ENCODE results near the gene GRAMD2B.

The GRAMD2B gene

DNA sequence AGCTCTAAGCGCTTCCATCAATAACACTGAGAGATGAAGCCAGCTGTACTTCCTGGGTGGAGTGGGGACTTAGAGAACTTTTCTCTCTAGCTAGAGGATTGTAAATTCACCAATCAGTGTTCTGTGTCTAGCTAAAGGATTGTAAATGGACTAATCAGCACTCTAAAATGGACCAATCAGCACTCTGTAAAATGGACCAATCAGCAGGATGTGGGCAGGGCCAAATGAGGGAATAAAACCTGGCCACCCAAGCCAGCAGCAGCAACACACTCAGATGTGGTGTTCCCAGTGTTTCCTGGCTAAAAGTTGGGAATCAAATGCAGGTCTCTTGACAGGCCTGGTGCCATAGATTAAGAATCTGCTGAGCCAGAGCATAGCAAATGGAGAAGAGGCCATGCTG is 111.3 kb downstream of the GRAMD2B start:
- Histone ChIP-seq H3K9me3 (ENCODE audit: insufficient read depth, low read depth, low read length) (no peaks in the 10 kb centered on the region), H3K36me3 (ENCODE audit: insufficient read depth, low read depth, low read length) (no peaks in the 10 kb centered on the region), H3K27me3 (ENCODE audit: insufficient read depth, low read length) (no peaks in the 10 kb centered on the region), H3K4me1 (ENCODE audit: insufficient read depth, low read length) (no peaks in the 10 kb centered on the region), H3K9ac (ENCODE audit: low read depth, low read length) (no peak overlapping the region), H3K4me3 (ENCODE audit: low read length) (no peak overlapping the region), H3K27ac (ENCODE audit: low read length) (no peak overlapping the region)

DNA sequence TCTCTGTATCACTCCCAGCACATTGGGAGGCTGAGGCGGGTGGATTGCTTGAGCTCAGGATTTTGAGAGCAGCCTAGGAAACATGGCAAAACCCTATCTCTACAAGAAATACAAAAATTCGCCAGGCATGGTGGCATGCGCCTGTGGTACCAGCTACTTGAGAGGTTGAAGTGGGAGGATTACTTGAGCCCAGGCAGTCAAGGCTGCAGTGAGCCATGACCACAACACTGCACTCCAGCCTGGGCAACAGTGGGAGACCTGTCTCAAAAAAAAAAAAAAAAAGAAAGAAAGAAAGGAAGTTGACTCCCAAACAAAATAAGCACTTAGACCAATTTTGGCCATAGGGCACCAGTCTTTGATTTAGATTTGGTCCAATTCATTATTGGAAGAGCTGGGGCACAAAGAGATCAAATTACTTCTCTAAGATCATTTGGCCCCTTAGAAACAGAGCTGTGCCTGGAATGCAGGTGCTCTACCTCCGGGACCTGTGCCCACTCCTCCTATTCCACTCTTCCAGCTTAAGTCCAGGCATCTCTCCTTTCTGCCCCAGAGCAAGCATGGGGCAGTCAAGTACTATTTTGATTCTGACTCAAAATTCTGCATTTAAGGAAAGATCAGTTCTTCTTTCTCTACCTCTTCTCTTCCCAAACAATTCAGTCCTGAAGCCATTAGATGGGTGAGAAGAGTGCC is 112.8 kb downstream of the GRAMD2B start:
- Histone ChIP-seq H3K27me3 (ENCODE audit: insufficient read depth, low read length) (no peaks in the 10 kb centered on the region), H3K4me3 (ENCODE audit: low read length) (no peak overlapping the region), H3K9me3 (ENCODE audit: insufficient read depth, low read depth, low read length) (no peaks in the 10 kb centered on the region), H3K9ac (ENCODE audit: low read depth, low read length) (no peak overlapping the region), H3K36me3 (ENCODE audit: insufficient read depth, low read depth, low read length) (no peaks in the 10 kb centered on the region), H3K4me1 (ENCODE audit: insufficient read depth, low read length) (no peaks in the 10 kb centered on the region), H3K27ac (ENCODE audit: low read length) (no peak overlapping the region)

DNA sequence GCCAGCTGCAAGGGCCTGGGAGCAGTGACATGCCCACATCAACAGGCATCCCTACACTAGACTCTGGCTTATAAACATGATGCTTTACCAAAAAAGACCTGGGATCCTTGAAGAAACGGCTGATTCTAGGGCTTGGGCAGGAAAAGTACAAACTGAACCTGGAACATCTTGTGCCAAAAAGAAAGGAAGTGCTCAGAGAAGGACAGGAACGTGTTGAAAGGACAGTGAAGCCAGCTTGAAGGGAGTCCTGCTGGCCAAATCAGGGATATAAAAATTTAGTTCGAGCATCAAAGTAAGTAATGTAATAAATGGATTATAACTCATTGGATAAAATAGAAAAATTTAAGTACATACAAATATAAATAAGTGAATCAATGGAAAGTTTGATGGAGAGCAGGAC is 113.7 kb downstream of the GRAMD2B start:
- Histone ChIP-seq H3K9me3 (ENCODE audit: insufficient read depth, low read depth, low read length) (no peaks in the 10 kb centered on the region), H3K27ac (ENCODE audit: low read length) (no peak overlapping the region), H3K27me3 (ENCODE audit: insufficient read depth, low read length) (no peaks in the 10 kb centered on the region), H3K9ac (ENCODE audit: low read depth, low read length) (no peak overlapping the region), H3K4me1 (ENCODE audit: insufficient read depth, low read length) (no peaks in the 10 kb centered on the region), H3K4me3 (ENCODE audit: low read length) (no peak overlapping the region), H3K36me3 (ENCODE audit: insufficient read depth, low read depth, low read length) (no peaks in the 10 kb centered on the region)

DNA sequence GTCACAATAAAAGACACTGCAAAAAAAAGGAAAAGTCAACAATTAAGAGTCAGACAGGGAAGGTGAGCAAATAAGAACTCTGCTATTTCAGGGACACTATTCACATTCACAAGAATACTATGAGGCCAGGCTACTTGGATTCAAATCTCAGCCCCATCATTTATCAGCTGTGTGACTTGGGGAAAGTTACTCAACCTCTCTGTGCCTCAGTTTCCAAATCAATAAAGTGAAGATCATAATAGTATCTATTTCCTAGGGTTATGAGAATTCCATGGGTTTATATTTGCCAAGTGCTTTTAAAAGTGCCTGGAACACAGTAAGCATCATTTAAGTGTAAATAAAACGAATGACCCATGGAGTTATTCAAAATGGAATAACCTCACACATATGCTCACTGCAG is 115.4 kb downstream of the GRAMD2B start:
- Histone ChIP-seq H3K27me3 (ENCODE audit: insufficient read depth, low read length) (no peaks in the 10 kb centered on the region), H3K9ac (ENCODE audit: low read depth, low read length) (no peak overlapping the region), H3K36me3 (ENCODE audit: insufficient read depth, low read depth, low read length) (peaks cover 6% of the 10 kb centered on the region; the same call in 1 of the 2 replicates), H3K9me3 (ENCODE audit: insufficient read depth, low read depth, low read length) (no peaks in the 10 kb centered on the region), H3K4me1 (ENCODE audit: insufficient read depth, low read length) (no peaks in the 10 kb centered on the region), H3K27ac (ENCODE audit: low read length) (no peak overlapping the region), H3K4me3 (ENCODE audit: low read length) (no peak overlapping the region)

DNA sequence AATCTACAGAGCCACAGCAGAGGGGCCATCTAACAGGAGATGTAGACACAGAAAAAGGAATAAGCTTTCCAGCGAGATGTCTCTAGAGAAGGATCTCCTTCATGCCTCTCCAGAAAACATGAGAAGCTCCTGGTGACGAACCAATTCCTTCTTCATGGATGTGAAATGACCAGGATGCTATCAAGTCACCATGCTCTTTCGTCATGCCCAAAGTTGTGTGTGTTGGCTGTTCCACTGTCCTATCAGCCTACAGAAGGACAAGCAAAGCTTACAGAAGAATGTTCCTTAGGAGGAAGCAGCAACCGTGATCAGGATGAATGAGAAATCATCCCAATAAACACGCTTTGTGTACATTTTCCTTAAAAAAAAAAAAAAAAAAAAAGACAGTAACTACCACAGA is 117.4 kb downstream of the GRAMD2B start:
- H3K9ac ChIP-seq (ENCODE audit: low read depth, low read length) = no peak overlapping the region
- no peak overlapping the region for H3K27ac ChIP-seq (ENCODE audit: low read length)
- H3K36me3 ChIP-seq (ENCODE audit: insufficient read depth, low read depth, low read length) = peaks cover 25% of the 10 kb centered on the region
- no peaks in the 10 kb centered on the region for H3K27me3 ChIP-seq (ENCODE audit: insufficient read depth, low read length)
- H3K4me1 ChIP-seq (ENCODE audit: insufficient read depth, low read length) = no peaks in the 10 kb centered on the region
- H3K9me3 ChIP-seq (ENCODE audit: insufficient read depth, low read depth, low read length) = no peaks in the 10 kb centered on the region
- no peak overlapping the region for H3K4me3 ChIP-seq (ENCODE audit: low read length)

DNA sequence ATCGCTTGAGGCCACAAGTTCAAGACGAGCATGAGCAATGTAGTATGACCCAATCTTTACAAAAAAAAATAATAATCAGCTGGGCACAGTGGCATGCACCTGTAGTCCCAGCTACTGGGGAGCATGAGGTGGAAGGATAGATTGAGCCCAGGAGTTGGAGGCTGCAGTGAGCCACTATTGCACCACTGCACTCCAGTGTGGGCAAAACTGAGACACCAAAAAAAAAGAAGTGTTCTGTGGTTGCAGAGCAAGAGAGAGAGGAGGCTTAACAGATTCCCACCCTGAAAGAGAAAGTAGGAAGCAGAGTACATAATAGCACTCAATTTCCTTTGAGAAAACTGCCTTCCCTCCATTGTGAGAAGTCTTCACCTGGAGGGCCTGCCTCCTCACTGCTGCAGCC is 119.2 kb downstream of the GRAMD2B start:
- no peak overlapping the region for H3K4me3 ChIP-seq (ENCODE audit: low read length)
- no peaks in the 10 kb centered on the region for H3K4me1 ChIP-seq (ENCODE audit: insufficient read depth, low read length)
- H3K27ac ChIP-seq (ENCODE audit: low read length) = no peak overlapping the region
- no peaks in the 10 kb centered on the region for H3K9me3 ChIP-seq (ENCODE audit: insufficient read depth, low read depth, low read length)
- H3K27me3 ChIP-seq (ENCODE audit: insufficient read depth, low read length) = no peaks in the 10 kb centered on the region
- H3K9ac ChIP-seq (ENCODE audit: low read depth, low read length) = no peak overlapping the region
- H3K36me3 ChIP-seq (ENCODE audit: insufficient read depth, low read depth, low read length) = peaks cover 43% of the 10 kb centered on the region

DNA sequence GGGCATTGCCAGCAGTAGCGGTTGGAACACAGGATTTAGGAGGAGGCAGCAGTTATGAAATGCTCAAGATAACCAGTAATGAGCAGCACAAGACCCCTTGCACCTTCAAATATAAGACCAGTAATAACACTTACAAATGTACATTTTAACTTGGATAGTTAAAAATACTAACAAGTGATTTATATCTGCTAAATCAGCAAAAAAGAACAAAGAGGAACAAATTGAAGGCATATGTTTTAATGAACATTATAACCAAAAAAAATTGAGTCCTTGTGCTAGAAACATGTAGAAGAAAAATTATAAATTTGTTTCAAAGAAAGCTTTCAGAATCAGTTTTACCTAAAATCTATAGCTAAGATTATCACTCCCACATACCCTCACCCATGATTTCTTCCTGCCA is 119.8 kb downstream of the GRAMD2B start:
- Histone ChIP-seq H3K4me3 (ENCODE audit: low read length) (no peak overlapping the region), H3K27me3 (ENCODE audit: insufficient read depth, low read length) (no peaks in the 10 kb centered on the region), H3K36me3 (ENCODE audit: insufficient read depth, low read depth, low read length) (peaks cover 49% of the 10 kb centered on the region), H3K9ac (ENCODE audit: low read depth, low read length) (no peak overlapping the region), H3K27ac (ENCODE audit: low read length) (no peak overlapping the region), H3K9me3 (ENCODE audit: insufficient read depth, low read depth, low read length) (no peaks in the 10 kb centered on the region), H3K4me1 (ENCODE audit: insufficient read depth, low read length) (no peaks in the 10 kb centered on the region)

DNA sequence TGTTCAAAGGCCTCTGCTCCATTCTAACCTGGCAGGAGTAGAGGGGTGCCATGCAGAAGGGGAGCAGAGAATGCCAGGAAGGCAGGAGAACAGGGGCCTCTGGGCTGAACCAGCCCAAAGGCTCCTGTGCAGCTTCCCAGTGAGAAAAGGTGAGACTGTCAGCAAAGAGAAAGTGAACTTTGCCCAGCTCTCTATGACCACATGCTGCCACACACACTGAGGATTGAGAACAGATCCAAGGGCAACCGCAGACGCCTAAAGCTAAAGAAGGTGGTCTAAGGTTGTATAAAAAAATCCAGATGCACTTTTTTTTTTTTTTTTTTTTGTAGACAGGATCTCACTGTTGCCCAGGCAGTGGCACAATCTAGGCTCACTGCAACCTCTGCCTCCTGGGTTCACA is 120.5 kb downstream of the GRAMD2B start:
- H3K27me3 ChIP-seq (ENCODE audit: insufficient read depth, low read length) = no peaks in the 10 kb centered on the region
- peaks cover 55% of the 10 kb centered on the region for H3K36me3 ChIP-seq (ENCODE audit: insufficient read depth, low read depth, low read length)
- H3K4me3 ChIP-seq (ENCODE audit: low read length) = no peak overlapping the region
- H3K4me1 ChIP-seq (ENCODE audit: insufficient read depth, low read length) = no peaks in the 10 kb centered on the region
- no peaks in the 10 kb centered on the region for H3K9me3 ChIP-seq (ENCODE audit: insufficient read depth, low read depth, low read length)
- no peak overlapping the region for H3K9ac ChIP-seq (ENCODE audit: low read depth, low read length)
- no peak overlapping the region for H3K27ac ChIP-seq (ENCODE audit: low read length)
